HG03280 (cell line): Measurements from ENCODE around the gene TRPM4.
"Not testable (repeated sequence)": the region's sequence is repeated elsewhere in the genome, so short reads cannot be mapped to it uniquely, and the experiment has no call there.

Source experiments
- ATAC-seq: cut with Tn5 transposase; IDR thresholded peaks from one replicate; pipeline ENCODE4 v1.9.1; 2021; ENCODE audit warnings: mild to moderate bottlenecking, moderate library complexity; ENCODE audit not compliant: unreplicated experiment

TRPM4 gene

DNA sequence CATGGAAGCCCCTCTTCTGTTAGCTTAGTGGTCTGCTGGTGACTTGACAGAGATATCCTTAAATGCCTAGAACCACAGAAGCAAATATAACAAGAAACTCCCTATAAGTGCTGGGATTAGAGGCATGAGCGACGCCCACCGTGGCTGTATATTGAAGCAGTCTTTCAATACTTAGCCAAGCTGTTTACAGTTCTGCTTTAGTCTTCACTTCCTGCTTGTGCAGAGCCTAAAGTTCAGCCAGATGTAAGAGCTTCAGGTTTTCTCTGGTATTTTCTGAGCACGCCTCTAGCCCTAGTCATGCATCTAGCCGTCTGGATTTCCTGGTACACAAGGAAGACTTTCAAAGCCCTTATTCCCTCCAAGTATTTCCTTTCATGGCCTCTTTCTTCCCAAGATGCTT lies 28.5 kb downstream of the TRPM4 start:
- no peak for ATAC-seq

DNA sequence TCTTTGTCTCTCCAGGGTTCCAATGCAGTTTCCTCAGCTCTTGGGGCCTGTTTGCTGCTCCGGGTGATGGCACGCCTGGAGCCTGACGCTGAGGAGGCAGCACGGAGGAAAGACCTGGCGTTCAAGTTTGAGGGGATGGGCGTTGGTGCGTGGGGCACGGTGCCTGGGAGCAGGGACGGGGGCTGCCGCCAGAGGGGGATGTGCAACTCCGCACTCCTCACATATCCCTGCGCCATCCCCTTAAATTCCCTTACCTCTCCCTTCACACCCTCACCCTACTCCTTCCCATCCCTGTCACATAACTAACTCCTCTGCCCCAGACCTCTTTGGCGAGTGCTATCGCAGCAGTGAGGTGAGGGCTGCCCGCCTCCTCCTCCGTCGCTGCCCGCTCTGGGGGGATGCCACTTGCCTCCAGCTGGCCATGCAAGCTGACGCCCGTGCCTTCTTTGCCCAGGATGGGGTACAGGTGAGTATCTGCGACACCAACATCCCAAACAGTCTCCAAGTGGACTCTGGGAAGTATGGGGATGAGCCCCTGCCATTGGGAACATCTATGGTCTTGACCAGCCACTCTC lies 31.1 kb downstream of the TRPM4 start:
- ATAC-seq, result no peak

DNA sequence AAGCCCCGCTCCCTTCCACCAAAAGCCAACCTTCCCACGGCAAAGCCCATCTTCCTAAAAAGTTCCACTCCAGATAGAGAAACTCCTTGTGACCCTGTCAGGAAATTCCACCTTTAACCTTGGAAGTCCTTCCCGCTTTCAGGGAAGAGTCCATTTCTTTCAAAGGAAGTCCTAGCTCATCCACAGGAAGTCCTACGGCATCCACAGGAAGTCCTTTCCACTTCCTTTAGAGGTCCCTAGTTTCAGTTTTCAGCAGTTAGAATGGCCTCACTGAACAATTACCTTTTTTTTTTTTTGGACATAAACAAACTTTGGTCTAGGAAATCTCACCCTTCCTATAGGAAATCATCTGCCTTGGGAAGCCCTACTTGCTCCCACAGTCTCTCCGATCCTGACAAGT lies 31.7 kb downstream of the TRPM4 start:
- no peak for ATAC-seq

DNA sequence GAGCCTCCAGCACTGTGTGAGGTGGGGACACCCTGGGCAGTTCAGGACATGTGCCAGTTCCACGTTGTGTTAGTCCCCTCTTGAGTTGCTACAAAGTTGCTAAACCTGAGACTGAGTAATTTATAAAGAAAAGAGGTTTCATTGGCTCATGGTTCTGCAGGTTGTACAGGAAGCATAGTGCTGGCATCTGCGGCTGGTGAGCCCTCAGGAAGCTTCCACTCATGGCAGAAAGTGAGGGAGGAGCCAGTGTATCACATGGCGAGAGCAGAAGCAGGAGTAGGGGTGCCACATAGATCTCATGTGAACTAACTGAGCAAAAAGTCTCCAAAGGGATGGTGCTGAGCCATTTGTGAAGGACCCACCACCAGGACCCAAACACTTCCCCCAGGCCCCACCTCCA lies 33.2 kb downstream of the TRPM4 start:
- ATAC-seq, result no peak

DNA sequence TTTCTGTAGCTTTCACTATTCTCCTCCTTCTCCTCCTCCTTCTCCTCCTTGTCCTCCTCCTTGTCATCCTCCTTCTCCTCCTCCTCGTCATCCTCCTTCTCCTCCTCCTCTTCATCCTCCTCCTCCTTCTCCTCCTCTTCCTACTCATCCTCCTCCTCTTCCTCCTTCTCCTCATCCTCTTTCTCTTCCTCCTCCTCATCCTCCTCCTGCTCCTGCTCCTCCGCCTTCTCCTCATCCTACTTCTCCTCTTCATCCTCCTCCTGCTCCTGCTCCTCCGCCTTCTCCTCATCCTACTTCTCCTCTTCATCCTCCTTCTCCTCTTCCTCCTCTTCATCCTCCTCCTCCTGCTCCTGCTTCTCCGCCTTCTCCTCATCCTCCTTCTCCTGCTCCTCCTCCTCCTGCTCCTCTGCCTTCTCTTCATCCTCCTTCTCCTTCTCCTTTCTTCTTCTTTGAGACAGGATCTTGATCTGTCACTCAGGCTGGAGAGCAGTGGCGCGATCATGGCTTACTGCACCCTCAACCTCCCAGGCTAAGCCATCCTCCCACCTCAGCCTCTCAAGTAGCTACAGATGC lies 36.3 kb downstream of the TRPM4 start:
- ATAC-seq, result no peak

DNA sequence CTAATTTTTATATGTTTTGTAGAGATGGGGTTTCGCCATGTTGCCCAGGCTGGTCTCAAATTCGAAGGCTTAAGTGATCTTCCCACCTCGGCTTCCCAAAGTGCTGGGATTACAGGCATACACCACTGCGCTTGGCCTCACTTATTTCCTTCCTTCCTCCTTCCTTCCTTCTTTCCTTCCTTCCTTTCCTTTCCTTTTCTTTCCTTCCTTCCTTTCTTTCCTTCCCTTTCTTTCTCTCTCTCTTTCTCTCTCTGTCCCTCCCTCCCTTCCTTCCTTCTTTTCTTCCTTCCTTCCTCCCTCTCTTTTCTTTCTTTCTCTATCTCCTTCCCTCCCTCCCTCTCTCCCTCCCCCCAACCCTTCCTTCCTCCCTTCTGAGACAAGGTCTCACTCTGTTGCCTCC lies 36.8 kb downstream of the TRPM4 start:
- ATAC-seq, result no peak

DNA sequence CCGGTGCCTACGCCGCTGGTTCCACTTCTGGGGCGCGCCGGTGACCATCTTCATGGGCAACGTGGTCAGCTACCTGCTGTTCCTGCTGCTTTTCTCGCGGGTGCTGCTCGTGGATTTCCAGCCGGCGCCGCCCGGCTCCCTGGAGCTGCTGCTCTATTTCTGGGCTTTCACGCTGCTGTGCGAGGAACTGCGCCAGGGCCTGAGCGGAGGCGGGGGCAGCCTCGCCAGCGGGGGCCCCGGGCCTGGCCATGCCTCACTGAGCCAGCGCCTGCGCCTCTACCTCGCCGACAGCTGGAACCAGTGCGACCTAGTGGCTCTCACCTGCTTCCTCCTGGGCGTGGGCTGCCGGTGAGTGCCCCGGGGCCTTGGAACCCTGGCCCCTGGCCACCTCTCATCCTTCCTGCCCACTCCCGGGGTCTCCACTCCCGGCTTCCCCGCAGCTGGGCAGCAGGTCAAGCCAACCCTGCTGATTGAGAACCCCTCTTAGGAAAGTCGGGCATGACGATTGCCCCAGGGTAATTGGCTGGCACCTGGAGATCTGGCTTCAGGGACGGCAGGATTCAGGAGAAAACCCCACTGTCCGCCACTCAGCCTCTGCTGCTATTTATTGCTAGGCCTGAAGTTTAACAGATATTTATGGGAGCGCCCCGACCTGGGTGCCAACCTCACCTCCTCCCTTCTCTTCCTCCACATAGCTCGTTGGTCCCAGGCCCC lies 39.1 kb downstream of the TRPM4 start:
- ATAC-seq, result no peak

DNA sequence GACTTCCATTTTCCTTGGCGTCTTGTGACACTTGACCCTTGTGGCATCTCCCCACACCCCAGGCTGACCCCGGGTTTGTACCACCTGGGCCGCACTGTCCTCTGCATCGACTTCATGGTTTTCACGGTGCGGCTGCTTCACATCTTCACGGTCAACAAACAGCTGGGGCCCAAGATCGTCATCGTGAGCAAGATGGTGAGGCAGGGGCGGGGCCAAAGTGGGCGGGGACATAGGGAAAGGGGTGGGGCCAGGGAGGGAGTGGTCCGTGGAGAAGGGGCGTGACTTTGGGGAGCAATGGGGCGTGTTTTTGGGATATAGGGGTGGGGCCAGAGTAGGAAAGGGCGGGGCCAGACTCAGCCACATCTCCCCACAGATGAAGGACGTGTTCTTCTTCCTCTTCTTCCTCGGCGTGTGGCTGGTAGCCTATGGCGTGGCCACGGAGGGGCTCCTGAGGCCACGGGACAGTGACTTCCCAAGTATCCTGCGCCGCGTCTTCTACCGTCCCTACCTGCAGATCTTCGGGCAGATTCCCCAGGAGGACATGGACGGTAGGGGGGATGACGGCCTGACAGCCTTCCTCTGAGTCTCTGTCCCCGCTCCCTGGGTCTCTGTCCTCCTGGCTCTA lies 42.8 kb downstream of the TRPM4 start:
- no peak for ATAC-seq

DNA sequence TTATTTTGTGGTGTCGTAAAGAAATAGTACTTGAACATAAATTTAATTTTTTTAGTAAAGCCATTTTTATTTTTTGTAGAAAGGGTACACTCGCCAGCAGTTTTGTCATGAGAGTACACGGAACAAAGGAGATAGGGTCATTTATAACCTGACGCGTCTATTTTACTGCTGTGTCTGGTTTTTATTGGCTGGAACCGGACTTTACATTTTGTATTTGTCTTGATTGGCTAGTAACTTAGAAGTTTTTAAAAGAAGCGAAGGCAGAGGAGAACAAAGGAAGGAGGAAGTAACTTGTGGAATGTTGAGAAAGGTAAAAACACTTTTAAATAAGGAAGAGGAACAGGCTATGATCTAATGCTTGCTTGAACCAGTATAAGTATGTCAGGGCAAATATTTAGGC lies 43.5 kb downstream of the TRPM4 start:
- ATAC-seq, result no peak

DNA sequence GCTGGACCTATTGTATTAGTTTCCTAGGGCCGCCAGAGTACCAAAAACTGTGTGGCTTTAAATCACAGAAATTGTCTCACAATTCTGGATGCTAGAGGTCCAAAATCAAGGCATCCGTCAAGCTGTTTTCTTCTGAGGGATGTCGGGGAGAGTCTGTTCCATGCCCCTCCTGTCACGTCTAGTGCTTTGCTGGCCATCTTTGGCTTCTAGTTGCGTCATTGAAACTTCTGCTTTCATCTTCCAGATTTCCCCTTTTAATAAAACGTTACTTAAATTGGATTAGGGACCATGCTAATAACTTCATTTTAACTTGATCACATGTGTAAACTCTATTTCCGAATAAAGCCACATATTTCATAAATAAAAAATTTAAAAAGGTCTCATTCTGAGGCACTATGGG lies 47.5 kb downstream of the TRPM4 start:
- ATAC-seq, result no peak

DNA sequence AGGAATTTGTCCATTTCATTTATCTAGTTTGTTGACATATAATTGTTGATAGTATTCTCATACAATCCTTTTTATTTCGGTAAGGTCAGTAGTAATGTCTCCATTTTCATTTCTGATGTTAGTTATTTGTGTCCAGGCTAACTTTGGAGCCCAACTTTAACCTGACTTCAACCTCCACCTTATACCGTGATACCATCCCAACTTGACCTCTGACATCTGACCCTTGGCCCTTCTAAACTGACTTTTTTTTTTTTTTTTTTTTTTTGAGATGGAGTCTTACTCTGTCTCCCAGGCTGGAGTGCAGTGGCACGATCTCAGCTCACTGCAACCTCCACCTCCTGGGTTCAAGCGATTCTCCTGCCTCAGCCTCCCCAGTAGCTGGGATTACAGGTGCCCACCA lies 51.9 kb downstream of the TRPM4 start:
- not testable (repeated sequence) for ATAC-seq

DNA sequence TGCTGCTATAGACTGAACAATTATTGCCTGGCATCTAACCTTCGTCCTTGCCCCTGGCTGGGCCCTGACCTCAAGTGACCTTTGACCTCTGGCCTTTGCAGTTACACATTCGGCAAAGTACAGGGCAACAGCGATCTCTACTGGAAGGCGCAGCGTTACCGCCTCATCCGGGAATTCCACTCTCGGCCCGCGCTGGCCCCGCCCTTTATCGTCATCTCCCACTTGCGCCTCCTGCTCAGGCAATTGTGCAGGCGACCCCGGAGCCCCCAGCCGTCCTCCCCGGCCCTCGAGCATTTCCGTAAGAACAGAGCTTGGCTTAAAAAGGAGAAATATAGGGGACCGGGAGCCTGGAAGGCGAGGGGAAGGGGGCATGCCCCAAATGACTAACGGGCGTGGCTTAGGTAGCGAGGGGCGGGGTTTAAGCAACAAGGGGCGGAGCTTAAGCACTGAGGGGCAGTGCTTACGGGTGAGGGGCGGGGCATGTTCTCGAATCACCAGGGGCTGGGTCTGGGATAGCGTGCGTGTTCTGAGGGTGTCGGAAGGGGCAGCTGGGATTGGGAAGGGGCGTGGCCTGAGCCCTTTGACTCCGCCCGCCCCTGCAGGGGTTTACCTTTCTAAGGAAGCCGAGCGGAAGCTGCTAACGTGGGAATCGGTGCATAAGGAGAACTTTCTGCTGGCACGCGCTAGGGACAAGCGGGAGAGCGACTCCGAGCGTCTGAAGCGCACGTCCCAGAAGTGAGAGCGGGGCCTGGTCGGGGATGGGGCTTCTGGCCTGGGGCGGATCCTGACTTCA lies 52.7 kb downstream of the TRPM4 start:
- no peak for ATAC-seq

DNA sequence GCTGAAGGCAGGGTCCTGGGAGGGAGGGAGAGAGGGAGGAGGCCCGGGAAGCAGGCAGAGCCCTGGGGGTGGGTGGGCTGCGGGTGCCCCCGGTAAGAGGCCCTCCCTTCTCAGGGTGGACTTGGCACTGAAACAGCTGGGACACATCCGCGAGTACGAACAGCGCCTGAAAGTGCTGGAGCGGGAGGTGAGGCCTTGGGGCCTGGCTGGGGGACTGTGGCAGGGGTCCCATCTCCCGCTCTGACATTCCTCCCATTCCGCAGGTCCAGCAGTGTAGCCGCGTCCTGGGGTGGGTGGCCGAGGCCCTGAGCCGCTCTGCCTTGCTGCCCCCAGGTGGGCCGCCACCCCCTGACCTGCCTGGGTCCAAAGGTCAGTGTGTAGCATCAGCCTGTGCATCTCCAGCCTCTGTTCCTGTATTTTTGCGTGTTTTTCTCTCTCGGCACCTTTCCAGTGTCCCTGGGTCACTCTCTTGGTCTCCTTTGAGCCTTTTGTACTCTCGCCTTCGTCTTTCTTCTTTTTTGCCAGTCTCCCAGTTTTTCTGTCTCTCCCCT lies 53.4 kb downstream of the TRPM4 start:
- ATAC-seq, result no peak

DNA sequence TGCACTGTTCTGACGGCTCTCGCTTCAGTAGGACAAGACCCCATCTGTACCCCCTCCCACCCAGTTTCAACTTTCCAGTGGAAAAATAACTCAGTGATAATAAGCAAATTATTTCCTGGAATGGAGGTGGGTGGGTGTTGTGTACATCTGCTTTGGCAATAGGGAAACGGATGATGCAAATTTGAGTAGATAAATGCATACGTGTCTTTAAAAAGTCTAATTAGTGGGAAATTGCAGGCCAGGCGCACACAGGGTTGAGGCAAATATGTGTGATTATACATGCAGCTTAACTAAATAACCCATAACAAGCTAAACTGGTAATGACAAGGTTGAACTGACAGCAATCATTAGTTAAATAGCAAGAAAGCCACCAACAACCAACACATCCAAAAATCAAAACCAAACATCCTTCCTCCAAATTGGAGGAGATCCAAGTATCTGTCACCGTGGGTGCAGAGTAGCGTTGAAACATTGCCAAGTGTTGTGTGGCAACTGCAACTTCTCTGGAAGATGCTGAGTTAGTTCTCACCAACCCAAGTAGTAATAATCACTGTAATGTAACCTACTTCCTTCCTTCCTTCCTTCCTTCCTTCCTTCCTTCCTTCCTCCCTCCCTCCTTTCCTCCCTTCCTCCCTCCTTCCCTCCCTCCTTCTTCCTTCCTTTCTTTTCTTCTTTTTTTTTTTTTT lies 54.6 kb downstream of the TRPM4 start:
- no peak for ATAC-seq

DNA sequence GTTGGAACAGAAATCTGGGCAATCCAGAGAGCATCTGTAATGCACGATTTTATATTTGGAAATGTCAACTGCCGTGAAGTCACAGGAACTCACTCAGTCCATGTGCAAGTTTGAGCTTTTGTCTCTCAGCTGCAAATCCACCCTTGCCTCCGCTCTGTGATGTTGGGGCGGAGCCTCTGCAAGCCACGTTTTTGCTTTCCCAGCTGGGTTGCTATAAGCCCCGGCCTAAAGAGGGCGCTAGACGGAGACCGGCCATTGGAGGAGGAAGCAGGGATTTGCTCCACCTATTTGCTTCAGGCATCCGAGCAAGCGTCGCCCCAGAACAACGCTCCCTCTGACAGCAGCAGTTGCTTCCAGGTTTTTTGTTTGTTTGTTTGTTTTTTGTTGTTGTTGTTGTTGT lies 56.2 kb downstream of the TRPM4 start:
- ATAC-seq, result no peak

DNA sequence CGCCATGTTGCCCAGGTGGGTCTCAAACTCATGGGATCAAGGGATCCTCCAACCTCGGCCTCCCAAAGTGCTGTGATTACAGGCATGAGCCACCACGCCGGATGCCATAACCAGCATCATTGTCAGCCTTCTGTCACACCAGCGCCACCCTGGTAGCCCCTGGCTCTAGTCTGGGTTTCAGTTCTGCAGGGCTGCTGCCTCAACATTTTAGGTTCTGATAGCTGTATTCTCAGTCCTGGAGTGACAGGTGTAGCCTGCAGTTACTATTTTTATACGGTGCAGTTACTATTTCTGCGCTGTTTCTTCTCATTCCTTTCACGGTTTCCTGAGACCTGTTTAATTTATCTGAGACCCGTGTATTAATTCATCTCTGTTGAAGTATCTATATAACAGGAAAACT lies 57.1 kb downstream of the TRPM4 start:
- no peak for ATAC-seq

DNA sequence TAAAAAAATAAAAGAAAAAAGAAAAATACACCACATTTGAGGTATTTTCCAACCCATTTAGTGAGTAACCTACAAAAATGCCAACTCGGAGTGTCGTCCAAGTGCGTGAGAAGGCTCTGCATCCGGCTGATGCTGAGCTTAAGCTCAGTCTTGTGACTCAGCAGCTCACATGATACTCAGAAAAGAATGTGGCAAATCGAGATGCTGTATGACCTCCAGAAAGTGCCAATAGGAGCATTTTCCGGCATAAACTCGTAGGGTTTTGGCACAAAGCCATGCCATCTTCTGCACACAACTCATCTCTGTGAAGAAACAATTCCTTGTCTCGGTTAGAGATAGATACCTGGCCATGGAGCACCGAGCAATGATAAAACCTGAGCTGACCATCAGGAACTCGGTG lies 58.5 kb downstream of the TRPM4 start:
- no peak for ATAC-seq

DNA sequence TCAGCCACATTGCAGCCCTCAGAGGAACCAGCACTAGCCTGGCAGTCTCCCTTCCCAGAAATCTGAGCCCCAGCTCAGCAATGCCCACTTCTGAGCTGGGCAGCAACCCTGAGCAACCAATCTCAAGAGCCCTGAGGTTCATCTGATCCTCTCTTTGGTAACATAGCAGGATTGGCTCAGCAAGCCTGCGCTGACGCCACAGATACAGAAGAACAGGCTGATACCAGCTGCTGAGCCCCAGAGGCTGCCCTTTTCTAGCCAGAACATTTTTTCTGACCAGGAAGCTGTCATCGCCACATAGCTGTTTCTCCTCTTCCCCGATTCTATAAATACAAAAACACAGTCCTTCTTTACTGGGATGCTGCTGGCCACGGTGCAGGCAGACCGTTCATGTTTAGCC lies 59.8 kb downstream of the TRPM4 start:
- ATAC-seq, result no peak

DNA sequence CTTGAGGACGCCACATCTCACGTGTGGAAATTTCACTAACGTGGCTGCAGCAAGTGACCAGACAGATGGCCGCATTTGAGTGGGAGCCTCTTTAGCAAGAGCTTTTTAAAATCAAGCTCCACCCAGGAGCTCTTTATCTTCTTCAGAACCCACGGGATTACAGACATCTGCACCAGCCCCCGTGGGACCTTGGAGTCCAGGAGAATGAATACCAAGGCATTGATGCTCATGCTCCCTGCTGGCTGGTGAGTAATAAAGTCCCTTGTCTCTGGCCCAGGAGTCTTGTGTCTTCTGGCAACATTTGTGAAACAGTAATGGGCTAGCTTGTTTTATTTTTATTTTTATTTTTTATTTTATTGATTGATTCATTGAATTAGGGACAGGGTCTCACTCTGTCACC lies 64.4 kb downstream of the TRPM4 start:
- ATAC-seq, result no peak

DNA sequence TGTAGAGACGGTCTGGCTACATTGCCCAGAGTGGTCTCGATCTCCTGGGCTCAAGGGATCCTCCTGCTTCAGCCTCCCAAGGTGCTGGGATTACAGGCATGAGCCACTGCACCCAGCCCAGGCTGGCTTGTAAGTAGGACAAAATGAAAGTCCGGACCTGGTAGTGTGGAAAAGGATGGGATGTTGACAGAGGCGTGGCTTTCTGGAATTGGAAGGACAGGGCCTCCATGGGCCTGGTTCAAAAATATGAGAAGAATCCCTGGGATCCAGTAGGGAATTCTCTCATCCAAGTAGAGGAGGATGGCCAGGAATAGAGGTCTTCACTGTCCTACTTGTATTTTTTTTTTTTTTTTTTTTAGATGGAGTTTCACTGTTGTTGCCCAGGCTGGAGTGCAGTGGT lies 64.9 kb downstream of the TRPM4 start:
- no peak for ATAC-seq

DNA sequence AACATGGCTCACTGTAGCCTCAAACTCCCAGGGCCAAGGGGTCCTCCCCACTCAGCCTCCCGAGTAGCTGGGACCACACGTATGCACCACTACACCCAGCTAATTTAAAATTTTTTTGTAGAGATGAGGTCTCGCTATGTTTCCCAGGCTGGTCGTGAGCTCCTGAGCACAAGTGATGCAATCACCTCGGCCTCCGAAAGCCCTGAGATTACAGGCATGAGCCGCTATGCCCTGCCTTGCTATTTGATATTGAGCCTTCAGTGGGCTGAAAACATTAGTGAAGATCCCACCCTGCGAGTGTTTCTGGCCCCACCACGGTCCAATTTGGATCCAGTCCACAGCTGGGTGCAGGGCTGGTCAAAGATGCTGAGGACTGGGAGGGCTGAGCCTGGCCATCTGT lies 65.9 kb downstream of the TRPM4 start:
- ATAC-seq, result no peak
